GM23338 (cell line): ENCODE data around the gene PATE4.

ENCODE experiments used
- EZH2 ChIP-seq: fragments of 200-600 bp; sonication (generic); IDR thresholded peaks from one replicate; pipeline ENCODE4 v1.8.0; 2017; ENCODE audit warnings: antibody characterized with exemption, mild to moderate bottlenecking, low read depth; ENCODE audit not compliant: unreplicated experiment
- EZH2phosphoT487 ChIP-seq: fragments of 200-600 bp; sonication (generic); IDR thresholded peaks from one replicate; pipeline ENCODE4 v1.8.1; 2018; ENCODE audit warnings: antibody characterized with exemption; ENCODE audit not compliant: unreplicated experiment
- TF ChIP-seq, protein P1 (sequence below), 2 experiments: fragments of 200-600 bp in 1 of 2; sonication (generic) in 1 of 2; conservative IDR thresholded peaks; 2 replicates each; pipeline versions ENCODE4 v1.5.1 to v1.6.1; 2016 to 2017; ENCODE audit warnings: antibody characterized with exemption in 2 of 2, low read depth in 2 of 2, mild to moderate bottlenecking in 2 of 2, moderate library complexity in 1 of 2
- TF ChIP-seq, protein P2 (sequence below): IDR thresholded peaks from 2 replicates; pipeline ENCODE4 v1.6.1; 2016; ENCODE audit warnings: antibody characterized with exemption
- TF ChIP-seq, protein P3 (sequence below): IDR thresholded peaks from one replicate; pipeline ENCODE4 v1.6.1; 2018; ENCODE audit warnings: antibody characterized with exemption; ENCODE audit not compliant: unreplicated experiment

DNA sequence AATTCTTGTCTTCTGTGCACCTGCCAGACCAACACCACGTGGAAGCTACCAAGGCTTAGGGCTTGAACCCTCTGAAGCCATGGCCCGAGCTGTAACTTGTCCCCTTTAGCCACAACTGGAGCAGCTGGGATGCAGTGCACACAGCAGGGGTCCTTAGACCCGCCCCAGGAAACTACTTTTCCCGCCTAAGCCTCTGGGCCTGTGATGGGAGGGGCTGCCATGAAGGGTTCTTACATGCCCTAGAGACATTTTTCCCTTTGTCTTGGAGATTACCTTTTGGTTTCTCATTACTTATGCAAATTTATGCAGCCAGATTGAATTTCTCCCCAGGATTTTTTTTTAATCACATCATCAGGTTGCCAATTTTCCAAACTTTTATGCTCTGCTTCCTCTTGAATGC is 35.5 kb upstream of the PATE4 start:
- TF ChIP-seq, protein P1, sequence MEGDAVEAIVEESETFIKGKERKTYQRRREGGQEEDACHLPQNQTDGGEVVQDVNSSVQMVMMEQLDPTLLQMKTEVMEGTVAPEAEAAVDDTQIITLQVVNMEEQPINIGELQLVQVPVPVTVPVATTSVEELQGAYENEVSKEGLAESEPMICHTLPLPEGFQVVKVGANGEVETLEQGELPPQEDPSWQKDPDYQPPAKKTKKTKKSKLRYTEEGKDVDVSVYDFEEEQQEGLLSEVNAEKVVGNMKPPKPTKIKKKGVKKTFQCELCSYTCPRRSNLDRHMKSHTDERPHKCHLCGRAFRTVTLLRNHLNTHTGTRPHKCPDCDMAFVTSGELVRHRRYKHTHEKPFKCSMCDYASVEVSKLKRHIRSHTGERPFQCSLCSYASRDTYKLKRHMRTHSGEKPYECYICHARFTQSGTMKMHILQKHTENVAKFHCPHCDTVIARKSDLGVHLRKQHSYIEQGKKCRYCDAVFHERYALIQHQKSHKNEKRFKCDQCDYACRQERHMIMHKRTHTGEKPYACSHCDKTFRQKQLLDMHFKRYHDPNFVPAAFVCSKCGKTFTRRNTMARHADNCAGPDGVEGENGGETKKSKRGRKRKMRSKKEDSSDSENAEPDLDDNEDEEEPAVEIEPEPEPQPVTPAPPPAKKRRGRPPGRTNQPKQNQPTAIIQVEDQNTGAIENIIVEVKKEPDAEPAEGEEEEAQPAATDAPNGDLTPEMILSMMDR (conservative IDR thresholded peaks at IDR 0.05; ENCODE audit: low read depth in 2 of 2), result no peak
- TF ChIP-seq, protein P2, sequence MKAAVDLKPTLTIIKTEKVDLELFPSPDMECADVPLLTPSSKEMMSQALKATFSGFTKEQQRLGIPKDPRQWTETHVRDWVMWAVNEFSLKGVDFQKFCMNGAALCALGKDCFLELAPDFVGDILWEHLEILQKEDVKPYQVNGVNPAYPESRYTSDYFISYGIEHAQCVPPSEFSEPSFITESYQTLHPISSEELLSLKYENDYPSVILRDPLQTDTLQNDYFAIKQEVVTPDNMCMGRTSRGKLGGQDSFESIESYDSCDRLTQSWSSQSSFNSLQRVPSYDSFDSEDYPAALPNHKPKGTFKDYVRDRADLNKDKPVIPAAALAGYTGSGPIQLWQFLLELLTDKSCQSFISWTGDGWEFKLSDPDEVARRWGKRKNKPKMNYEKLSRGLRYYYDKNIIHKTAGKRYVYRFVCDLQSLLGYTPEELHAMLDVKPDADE, result no peak
- TF ChIP-seq, protein P3, sequence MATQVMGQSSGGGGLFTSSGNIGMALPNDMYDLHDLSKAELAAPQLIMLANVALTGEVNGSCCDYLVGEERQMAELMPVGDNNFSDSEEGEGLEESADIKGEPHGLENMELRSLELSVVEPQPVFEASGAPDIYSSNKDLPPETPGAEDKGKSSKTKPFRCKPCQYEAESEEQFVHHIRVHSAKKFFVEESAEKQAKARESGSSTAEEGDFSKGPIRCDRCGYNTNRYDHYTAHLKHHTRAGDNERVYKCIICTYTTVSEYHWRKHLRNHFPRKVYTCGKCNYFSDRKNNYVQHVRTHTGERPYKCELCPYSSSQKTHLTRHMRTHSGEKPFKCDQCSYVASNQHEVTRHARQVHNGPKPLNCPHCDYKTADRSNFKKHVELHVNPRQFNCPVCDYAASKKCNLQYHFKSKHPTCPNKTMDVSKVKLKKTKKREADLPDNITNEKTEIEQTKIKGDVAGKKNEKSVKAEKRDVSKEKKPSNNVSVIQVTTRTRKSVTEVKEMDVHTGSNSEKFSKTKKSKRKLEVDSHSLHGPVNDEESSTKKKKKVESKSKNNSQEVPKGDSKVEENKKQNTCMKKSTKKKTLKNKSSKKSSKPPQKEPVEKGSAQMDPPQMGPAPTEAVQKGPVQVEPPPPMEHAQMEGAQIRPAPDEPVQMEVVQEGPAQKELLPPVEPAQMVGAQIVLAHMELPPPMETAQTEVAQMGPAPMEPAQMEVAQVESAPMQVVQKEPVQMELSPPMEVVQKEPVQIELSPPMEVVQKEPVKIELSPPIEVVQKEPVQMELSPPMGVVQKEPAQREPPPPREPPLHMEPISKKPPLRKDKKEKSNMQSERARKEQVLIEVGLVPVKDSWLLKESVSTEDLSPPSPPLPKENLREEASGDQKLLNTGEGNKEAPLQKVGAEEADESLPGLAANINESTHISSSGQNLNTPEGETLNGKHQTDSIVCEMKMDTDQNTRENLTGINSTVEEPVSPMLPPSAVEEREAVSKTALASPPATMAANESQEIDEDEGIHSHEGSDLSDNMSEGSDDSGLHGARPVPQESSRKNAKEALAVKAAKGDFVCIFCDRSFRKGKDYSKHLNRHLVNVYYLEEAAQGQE, result no peak
- TF ChIP-seq EZH2phosphoT487 (no peak), EZH2 (no peak)
